Mesodermal cell (in vitro differentiated cells): Measurements from ENCODE around the gene DTX4. TPM values are rescaled to one million over a fixed set of nuclear protein-coding genes. Genes with fewer than 3 reads are reported as not detected.
A peak's percentile ranks its signal among the peaks of the same experiment; 100 is the strongest.
"Not testable (repeated sequence)": the region's sequence is repeated elsewhere in the genome, so short reads cannot be mapped to it uniquely, and the experiment has no call there.

ENCODE experiments used
- H3K27ac ChIP-seq: 2 replicates; pipeline ENCODE4 v1.7.0; 2013; ENCODE audit warnings: mild to moderate bottlenecking, low read depth, low read length, moderate library complexity; ENCODE audit not compliant: severe bottlenecking
- H3K36me3 ChIP-seq: 2 replicates; pipeline ENCODE4 v1.7.1; 2013; ENCODE audit warnings: mild to moderate bottlenecking, low read length, moderate library complexity; ENCODE audit not compliant: control insufficient read depth, insufficient read depth
- H3K4me1 ChIP-seq: one replicate; pipeline ENCODE4 v1.7.1; 2013; ENCODE audit warnings: mild to moderate bottlenecking, low read length; ENCODE audit not compliant: insufficient read depth, control insufficient read depth, poor library complexity, severe bottlenecking
- H3K4me3 ChIP-seq: 2 replicates; pipeline ENCODE4 v1.7.0; 2013; ENCODE audit warnings: low read length, control low read depth, mild to moderate bottlenecking; ENCODE audit not compliant: insufficient read depth, poor library complexity, severe bottlenecking; ENCODE audit errors: extremely low read depth
- H3K9me3 ChIP-seq: 2 replicates; pipeline ENCODE4 v1.7.1; 2013; ENCODE audit warnings: mild to moderate bottlenecking, low read length, moderate library complexity; ENCODE audit not compliant: control insufficient read depth
- WGBS, 2 experiments: methylation state at CpG; one replicate each; pipeline ENCODE4 v1.1.5; 2013; ENCODE audit warnings: missing lambda C conversion rate in 2 of 2; ENCODE audit not compliant: insufficient coverage in 2 of 2; 5-methylcytosine and 5-hydroxymethylcytosine counted together
- polyA plus RNA-seq, 2 experiments: library from polyadenylated mRNA; stranded (reverse); fragments of 50-300 nt; gene quantifications; one replicate each; pipeline ENCODE4 v1.2.3, GENCODE V29; 2013

Gene DTX4
- 17.7 TPM for polyA plus RNA-seq (2013, experiment 1 of 2)
- polyA plus RNA-seq (2013, experiment 2 of 2): 14.2 TPM

DNA sequence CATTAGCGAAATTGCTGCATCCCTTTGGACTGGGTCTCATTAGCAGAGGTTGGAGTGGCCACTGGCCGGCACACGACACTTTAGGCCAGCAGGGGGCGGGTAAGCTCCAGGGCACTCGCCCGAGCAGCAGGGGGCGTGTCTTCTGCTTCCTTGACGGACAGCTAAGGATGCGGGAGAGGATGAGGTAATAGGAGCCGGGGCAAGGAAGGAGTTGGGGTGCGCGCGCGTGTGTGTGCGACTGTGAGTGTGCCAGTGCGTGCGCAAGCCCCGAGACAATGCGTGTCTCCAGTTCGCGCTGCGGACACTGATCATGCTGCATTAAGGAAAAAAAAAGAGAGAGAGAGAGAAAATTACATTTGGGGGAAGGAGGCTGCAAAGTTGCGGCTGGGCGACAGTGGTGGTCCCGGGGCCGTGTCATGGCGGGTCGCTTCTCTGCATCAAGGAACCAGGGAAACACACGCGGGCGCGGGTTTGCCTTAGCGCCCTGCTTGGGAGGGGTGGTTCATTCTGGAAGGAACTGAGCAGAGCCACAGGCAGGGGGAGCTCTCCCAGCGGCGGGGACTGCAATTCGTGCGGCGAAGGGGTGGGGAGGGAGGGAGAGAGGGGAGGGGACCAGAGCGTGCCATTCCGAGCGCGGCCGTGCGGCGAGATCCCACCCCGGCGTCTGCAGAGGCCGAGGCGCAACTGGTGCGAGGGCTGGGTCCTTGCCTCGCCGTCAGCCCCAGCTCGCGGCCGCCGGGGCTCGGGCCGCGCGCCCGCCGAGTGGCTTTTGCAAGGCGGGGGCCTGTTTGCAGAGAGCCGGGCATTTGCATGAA lies at the start of gene DTX4:
TSS of gene DTX4 (plus strand) at position 625 of the 815 bp plus-strand sequence. CDS start 464 bp downstream, outside the sequence.
- H3K36me3 ChIP-seq: no peaks in the 10 kb centered on the region
- H3K27ac ChIP-seq: peak within 1 kb of the TSS; percentile 92
- WGBS, 2 experiments: 0 to 1% methylated on average over 45 to 60 of the region's 64 CpGs
- no peaks in the 10 kb centered on the region for H3K9me3 ChIP-seq
- peaks cover 18% of the 10 kb centered on the region for H3K4me1 ChIP-seq
- H3K4me3 ChIP-seq: peak within 1 kb of the TSS; percentile 57

DNA sequence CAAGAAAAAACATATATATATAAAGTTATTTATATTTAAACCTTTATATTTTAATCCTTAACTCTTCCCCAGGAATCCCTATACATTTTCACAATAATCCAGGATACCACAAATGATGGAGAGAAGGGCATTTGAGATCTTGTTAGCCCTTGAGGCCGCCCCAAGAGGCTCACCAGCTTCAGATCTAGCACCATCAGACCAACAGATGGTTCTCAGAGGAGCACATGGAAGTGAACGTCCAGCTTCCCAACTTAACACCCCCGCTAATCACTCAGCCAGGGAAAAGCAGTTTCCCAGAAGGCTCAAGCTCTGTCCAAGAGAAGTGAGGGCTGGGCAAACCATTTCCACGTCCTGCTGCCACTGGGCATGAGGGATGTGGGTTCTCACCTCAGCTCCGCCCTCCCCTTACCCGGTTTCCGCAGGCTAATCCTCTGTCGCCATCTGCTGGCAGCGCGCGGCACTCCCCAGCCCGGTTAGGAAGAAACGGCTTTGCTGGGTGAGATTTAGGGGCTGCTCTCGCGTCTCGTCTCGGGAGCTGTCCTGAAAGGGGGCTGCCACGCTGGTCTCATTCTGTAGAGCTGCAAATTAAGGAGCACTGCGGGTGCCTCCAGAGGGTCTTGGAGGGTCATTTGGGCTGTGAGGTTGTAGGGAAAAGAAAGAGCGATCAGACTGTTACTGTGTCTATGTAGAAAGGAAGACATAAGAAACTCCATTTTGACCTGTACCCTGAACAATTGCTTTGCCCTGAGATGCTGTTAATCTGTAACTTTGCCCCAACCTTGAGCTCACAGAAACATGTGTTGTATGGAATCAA lies 36.1 kb upstream of the DTX4 start:
- no peak overlapping the region for H3K27ac ChIP-seq
- no peak overlapping the region for H3K4me3 ChIP-seq

DNA sequence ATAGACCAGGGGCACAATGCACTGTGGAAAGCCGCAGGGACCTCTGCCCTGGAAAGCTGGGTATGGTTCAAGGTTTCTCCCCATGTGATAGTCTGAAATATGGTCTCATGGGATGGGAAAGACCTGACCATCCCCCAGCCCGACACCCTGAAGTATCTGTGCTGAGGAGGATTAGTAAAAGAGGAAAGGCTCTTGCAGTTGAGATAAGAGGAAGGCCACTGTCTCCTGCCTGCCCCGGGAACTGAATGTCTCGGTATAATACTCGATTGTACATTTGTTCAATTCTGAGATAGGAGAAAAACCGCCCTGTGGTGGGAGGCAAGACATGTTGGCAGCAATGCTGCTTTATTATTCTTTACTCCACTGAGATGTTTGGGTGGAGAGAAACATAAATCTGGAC lies 35.4 kb upstream of the DTX4 start:
- not testable (repeated sequence) for H3K36me3 ChIP-seq, H3K4me3 ChIP-seq, H3K27ac ChIP-seq, H3K4me1 ChIP-seq, H3K9me3 ChIP-seq
- WGBS, 2 experiments: 87 to 88% methylated on average over 2 of the region's 6 CpGs

More for the DNA sequence above, 36.1 kb upstream of the DTX4 start:
- H3K4me1 ChIP-seq: no peaks in the 10 kb centered on the region
- 16 to 17% methylated on average over 17 to 19 of the region's 20 CpGs for WGBS, 2 experiments
- peaks cover 10% of the 10 kb centered on the region for H3K9me3 ChIP-seq
- H3K36me3 ChIP-seq: no peaks in the 10 kb centered on the region

GRCh38 chr11:59137190-59137589 lies 34.7 kb upstream of the DTX4 start:
- H3K4me3 ChIP-seq: no peak overlapping the region
- H3K36me3 ChIP-seq: no peaks in the 10 kb centered on the region
- no peaks in the 10 kb centered on the region for H3K4me1 ChIP-seq
- no peak overlapping the region for H3K27ac ChIP-seq
- no peaks in the 10 kb centered on the region for H3K9me3 ChIP-seq
- 94 to 98% methylated on average over 13 to 16 of the region's 17 CpGs for WGBS, 2 experiments

GRCh38 chr11:59138643-59139042 lies 33.3 kb upstream of the DTX4 start:
- no peaks in the 10 kb centered on the region for H3K9me3 ChIP-seq
- no CpG with 5 or more reads among the region's 2 CpGs for WGBS, 2 experiments
- no peak overlapping the region for H3K27ac ChIP-seq
- H3K4me1 ChIP-seq: no peaks in the 10 kb centered on the region
- no peak overlapping the region for H3K4me3 ChIP-seq
- H3K36me3 ChIP-seq: no peaks in the 10 kb centered on the region

DNA sequence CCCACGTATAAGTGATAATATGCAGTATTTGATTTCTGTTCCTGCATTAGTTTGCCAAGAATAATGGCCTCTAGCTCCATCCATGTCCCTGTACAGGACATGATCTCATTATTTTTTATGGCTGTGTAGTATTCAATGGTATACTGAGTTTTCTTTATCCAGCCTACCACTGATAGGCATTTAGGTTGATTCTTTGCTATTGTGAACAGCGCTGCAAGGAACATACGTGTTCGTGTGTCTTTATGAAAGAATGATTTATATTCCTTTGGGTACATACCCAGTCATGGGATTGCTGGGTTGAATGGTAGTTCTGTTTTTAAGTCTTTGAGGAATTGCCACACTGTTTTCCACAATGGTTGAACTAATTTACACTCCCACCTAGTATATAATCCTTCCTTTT lies 30.7 kb upstream of the DTX4 start:
- Histone ChIP-seq H3K4me3 (no peak overlapping the region), H3K4me1 (no peaks in the 10 kb centered on the region), H3K27ac (no peak overlapping the region), H3K36me3 (no peaks in the 10 kb centered on the region), H3K9me3 (no peaks in the 10 kb centered on the region)
- 96 to 100% methylated on average over 1 to 3 of the region's 4 CpGs for WGBS, 2 experiments

- Histone ChIP-seq H3K4me3 (peak overlapping the region; percentile 55), H3K4me1 (no peaks in the 10 kb centered on the region), H3K9me3 (no peaks in the 10 kb centered on the region), H3K27ac (no peak overlapping the region), H3K36me3 (no peaks in the 10 kb centered on the region)
- 27 to 37% methylated on average over 3 of the region's 3 CpGs for WGBS, 2 experiments
Observed at GRCh38 chr11:59141673-59142460, 30.1 kb upstream of the DTX4 start.

- Histone ChIP-seq H3K27ac (peak within 1 kb of the TSS; percentile 30), H3K4me1 (no peaks in the 10 kb centered on the region), H3K4me3 (peak within 1 kb of the TSS; percentile 55), H3K9me3 (no peaks in the 10 kb centered on the region), H3K36me3 (no peaks in the 10 kb centered on the region)
- WGBS, 2 experiments: 4 to 6% methylated on average over 36 to 39 of the region's 50 CpGs
Observed at GRCh38 chr11:59142530-59143507, 29.1 kb upstream of the DTX4 start, which contains the start of gene FAM111A. TSS of gene FAM111A (plus strand) at chr11:59142856. CDS start at chr11:59148873, 6,017 bp downstream.

GRCh38 chr11:59144096-59144495 lies 27.8 kb upstream of the DTX4 start:
- Histone ChIP-seq H3K4me1 (no peaks in the 10 kb centered on the region), H3K27ac (no peak overlapping the region), H3K9me3 (no peaks in the 10 kb centered on the region), H3K36me3 (no peaks in the 10 kb centered on the region), H3K4me3 (no peak overlapping the region)
- WGBS, 2 experiments: 100% methylated on average over 1 of the region's 1 CpG
